ENCODE results near the gene DYRK1B. TPM values are rescaled to one million over a fixed set of nuclear protein-coding genes. Genes with fewer than 3 reads are reported as not detected.

DYRK1B gene
- total RNA-seq, 5 donors from 2014 or later (not counting 1 experiment from before 2014, with no cell fraction given): 18.9 to 38.4 (median 28.0) TPM

DNA sequence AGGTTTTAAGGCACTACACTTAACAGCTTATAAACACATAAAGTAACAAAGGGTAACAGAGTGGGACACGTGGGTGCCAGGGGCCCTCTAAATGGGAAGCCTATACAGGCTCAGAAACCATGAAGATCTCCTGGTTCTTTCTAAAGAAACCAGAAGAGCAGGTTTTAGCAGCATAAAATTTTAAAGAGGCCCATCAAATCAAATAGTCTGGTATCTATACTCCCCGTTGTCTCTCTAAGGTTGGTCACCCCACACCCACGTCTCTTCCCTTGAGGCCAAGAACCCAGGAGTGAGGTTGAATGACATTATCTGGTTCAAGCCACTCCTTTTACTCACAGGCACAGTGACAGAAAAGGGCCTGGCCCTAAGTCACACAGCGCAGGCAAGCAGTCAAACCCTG lies 4.6 kb upstream of the DYRK1B start:
- ATAC-seq (replicated peaks in 1 of 4) (no peak), DNase-seq (no peak)
- H3K36me3 Mint-ChIP-seq: peaks cover 27% of the 10 kb centered on the region

DNA sequence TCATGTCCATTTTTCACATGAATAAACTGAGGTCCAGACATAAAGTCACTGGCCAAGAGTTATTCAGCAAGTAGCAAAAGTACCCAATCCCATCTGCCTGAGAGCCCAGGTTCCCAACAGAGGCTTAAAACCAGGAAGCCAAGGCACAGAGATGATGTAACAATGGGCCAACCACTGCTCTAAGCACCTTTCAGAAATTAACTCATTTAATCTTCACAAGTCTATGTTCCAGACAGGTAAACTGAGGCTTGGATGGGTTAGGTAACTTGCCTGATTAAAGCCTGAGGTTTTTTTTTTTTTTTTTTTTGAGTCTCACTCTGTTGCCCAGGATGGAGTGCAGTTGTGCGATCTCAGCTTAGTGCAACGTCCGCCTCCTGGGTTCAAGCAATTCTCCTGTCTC lies 4.0 kb upstream of the DYRK1B start:
- no peaks in the 10 kb centered on the region for H3K9me3 ChIP-seq
- H3K27me3 ChIP-seq (replicated peaks in 1 of 2; ENCODE audit: control insufficient read depth in 2 of 2, extremely low read depth in 1 of 2, insufficient read depth in 2 of 2, low read length in 1 of 2): no peaks in the 10 kb centered on the region
- ChIA-PET POLR2A (no interaction called here), CTCF (no interaction called here)
- H3K4me1 ChIP-seq (ENCODE audit: control insufficient read depth in 1 of 2, extremely low read depth in 1 of 2, insufficient read depth in 2 of 2, low read length in 2 of 2): peaks cover 2 to 17% of the 10 kb centered on the region in 2 experiments
- Mint-ChIP-seq H3K27me3 (no peaks in the 10 kb centered on the region), H3K4me1 (peaks cover 26 to 30% (median 28%) of the 10 kb centered on the region in 3 donors), H3K36me3 (peaks cover 27% of the 10 kb centered on the region), H3K9me3 (no peaks in the 10 kb centered on the region), H3K27ac (no peak overlapping the region), H3K4me3 (no peak overlapping the region)
- no CpG with 5 or more reads among the region's 3 CpGs for WGBS (ENCODE audit: insufficient coverage)
- H3K4me3 ChIP-seq (ENCODE audit: control insufficient read depth in 1 of 2, extremely low read depth in 1 of 2, low read length in 1 of 2): no peak overlapping the region
- H3K27ac ChIP-seq (ENCODE audit: low read length): no peak overlapping the region
- peaks cover 30 to 65% of the 10 kb centered on the region in 2 donors for H3K36me3 ChIP-seq (ENCODE audit: control insufficient read depth in 2 of 2, extremely low read depth in 1 of 2, insufficient read depth in 1 of 2, low read length in 1 of 2)
- no peak for ATAC-seq (replicated peaks in 1 of 4)
- DNase-seq: no peak

More for the DNA sequence above, 4.6 kb upstream of the DYRK1B start:
- Histone ChIP-seq H3K27ac (ENCODE audit: low read length) (no peak overlapping the region), H3K4me3 (ENCODE audit: control insufficient read depth in 1 of 2, extremely low read depth in 1 of 2, low read length in 1 of 2) (no peak overlapping the region), H3K4me1 (ENCODE audit: control insufficient read depth in 1 of 2, extremely low read depth in 1 of 2, insufficient read depth in 2 of 2, low read length in 2 of 2) (peaks cover 2 to 19% of the 10 kb centered on the region in 2 experiments), H3K36me3 (ENCODE audit: control insufficient read depth in 2 of 2, extremely low read depth in 1 of 2, insufficient read depth in 1 of 2, low read length in 1 of 2) (peaks cover 30 to 65% of the 10 kb centered on the region in 2 donors), H3K27me3 (replicated peaks in 1 of 2; ENCODE audit: control insufficient read depth in 2 of 2, extremely low read depth in 1 of 2, insufficient read depth in 2 of 2, low read length in 1 of 2) (no peaks in the 10 kb centered on the region), H3K9me3 (no peaks in the 10 kb centered on the region)
- 100% methylated on average over 1 of the region's 4 CpGs for whole genome bisulfite sequencing (ENCODE audit: insufficient coverage)
- ChIA-PET CTCF (no interaction called here), POLR2A (interaction anchor here in 1 of 2 donors (0.5 kb wide), 1 partner anchor 68 kb away, joined by 3 read pairs; no protein-coding TSS in a partner anchor)
- H3K4me1 Mint-ChIP-seq: peaks cover 31 to 34% (median 33%) of the 10 kb centered on the region in 3 donors
- no peaks in the 10 kb centered on the region for H3K9me3 Mint-ChIP-seq
- no peaks in the 10 kb centered on the region for H3K27me3 Mint-ChIP-seq
- H3K27ac Mint-ChIP-seq: no peak overlapping the region
- no peak overlapping the region for H3K4me3 Mint-ChIP-seq

DNA sequence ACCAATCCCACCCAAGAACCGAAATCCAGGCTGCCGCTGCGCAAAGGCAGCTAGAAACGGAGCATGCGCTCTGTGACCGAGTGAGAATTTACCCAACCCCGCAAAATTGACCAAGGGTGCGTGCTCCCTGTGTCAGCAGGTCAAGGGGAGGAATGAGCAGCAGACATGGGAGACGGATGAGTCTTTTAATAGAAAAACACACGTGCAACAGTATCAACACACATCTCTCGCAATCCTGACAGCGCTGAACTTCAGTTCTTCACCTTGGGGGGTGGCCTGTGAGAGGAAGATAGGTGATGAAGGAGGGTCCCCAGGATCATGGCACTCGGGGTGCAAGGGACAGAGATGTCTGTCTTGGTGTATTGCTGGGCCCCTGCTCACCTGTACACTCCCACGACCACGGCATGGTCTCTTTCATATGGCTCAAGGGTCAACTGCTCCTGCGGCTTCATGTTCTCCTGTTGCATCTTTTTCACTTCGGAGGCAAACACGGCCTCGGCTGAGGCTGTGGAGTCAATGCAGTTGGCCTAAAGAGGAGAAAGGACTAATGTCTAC lies 402 bp upstream of the DYRK1B start:
- no peak for DNase-seq
- Mint-ChIP-seq H3K4me3 (peak overlapping the region; percentile 73 to 84 (median 75)), H3K4me1 (peaks cover 25 to 34% (median 33%) of the 10 kb centered on the region in 3 donors), H3K27me3 (no peaks in the 10 kb centered on the region), H3K9me3 (no peaks in the 10 kb centered on the region), H3K36me3 (peaks cover 38% of the 10 kb centered on the region), H3K27ac (peak overlapping the region; percentile 85 to 92)
- H3K4me3 ChIP-seq (ENCODE audit: control insufficient read depth in 1 of 2, extremely low read depth in 1 of 2, low read length in 1 of 2): peak overlapping the region in 1 of 2 donors; percentile 99
- CTCF ChIA-PET: interaction anchor here in 1 of 2 donors (0.6 to 1.7 kb wide), 8 partner anchors 10 to 1493 kb away, joined by 3 to 34 read pairs (median 6); partner anchors contain the start of genes C19orf47, FBL, PLD3 and PSMC4
- no peak for ATAC-seq (replicated peaks in 1 of 4)
- WGBS (ENCODE audit: insufficient coverage): 13% methylated on average over 8 of the region's 19 CpGs
- peaks cover 11 to 37% of the 10 kb centered on the region in 2 experiments for H3K4me1 ChIP-seq (ENCODE audit: control insufficient read depth in 1 of 2, extremely low read depth in 1 of 2, insufficient read depth in 2 of 2, low read length in 2 of 2)
- no peaks in the 10 kb centered on the region for H3K9me3 ChIP-seq
- no peaks in the 10 kb centered on the region for H3K27me3 ChIP-seq (replicated peaks in 1 of 2; ENCODE audit: control insufficient read depth in 2 of 2, extremely low read depth in 1 of 2, insufficient read depth in 2 of 2, low read length in 1 of 2)
- POLR2A ChIA-PET: interaction anchor here (0.7 to 1.7 kb wide), 4 partner anchors 10 to 1159 kb away, joined by 9 to 14 read pairs (median 10); partner anchors contain the start of genes FBL (in 1 of the 2) and PSMC4 (in 1 of the 2)
- peaks cover 24 to 71% of the 10 kb centered on the region in 2 donors for H3K36me3 ChIP-seq (ENCODE audit: control insufficient read depth in 2 of 2, extremely low read depth in 1 of 2, insufficient read depth in 1 of 2, low read length in 1 of 2)
- H3K27ac ChIP-seq (ENCODE audit: low read length): peak overlapping the region; percentile 66

DNA sequence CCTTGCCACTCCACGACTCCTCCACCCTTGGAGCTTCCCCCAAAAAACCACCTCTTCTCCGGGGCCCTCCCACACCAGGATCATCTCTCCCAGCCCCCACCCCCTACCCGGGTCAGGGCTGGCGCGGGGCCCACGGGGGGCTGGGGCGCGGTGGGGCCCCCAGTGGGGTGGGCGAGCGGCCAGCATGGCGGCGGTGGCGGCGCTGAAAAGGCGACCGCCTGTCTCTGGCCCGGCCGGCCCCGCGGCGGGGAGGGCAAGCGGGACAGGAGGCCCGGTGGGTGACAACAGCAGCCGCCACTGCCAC lies 850 bp downstream of the DYRK1B start:
- Mint-ChIP-seq H3K9me3 (no peaks in the 10 kb centered on the region), H3K4me1 (peaks cover 30 to 41% (median 34%) of the 10 kb centered on the region in 3 donors), H3K36me3 (peaks cover 41% of the 10 kb centered on the region), H3K27ac (peak overlapping the region; percentile 83 to 85), H3K27me3 (no peaks in the 10 kb centered on the region), H3K4me3 (peak overlapping the region; percentile 71 to 81 (median 75))
- H3K36me3 ChIP-seq (ENCODE audit: control insufficient read depth in 2 of 2, extremely low read depth in 1 of 2, insufficient read depth in 1 of 2, low read length in 1 of 2): peaks cover 19 to 70% of the 10 kb centered on the region in 2 donors
- peaks cover 11 to 49% of the 10 kb centered on the region in 2 experiments for H3K4me1 ChIP-seq (ENCODE audit: control insufficient read depth in 1 of 2, extremely low read depth in 1 of 2, insufficient read depth in 2 of 2, low read length in 2 of 2)
- no peaks in the 10 kb centered on the region for H3K27me3 ChIP-seq (replicated peaks in 1 of 2; ENCODE audit: control insufficient read depth in 2 of 2, extremely low read depth in 1 of 2, insufficient read depth in 2 of 2, low read length in 1 of 2)
- DNase-seq (peak in 1 of 35 experiments; percentile 16), ATAC-seq (replicated peaks in 1 of 4) (no peak)
- 2% methylated on average over 23 of the region's 24 CpGs for WGBS (ENCODE audit: insufficient coverage)
- peak overlapping the region; percentile 92 for H3K27ac ChIP-seq (ENCODE audit: low read length)
- H3K9me3 ChIP-seq: no peaks in the 10 kb centered on the region
- POLR2A ChIA-PET: interaction anchor here in 1 of 2 donors (0.6 to 1.7 kb wide), 4 partner anchors 12 to 454 kb away, joined by 3 to 14 read pairs (median 6); partner anchors contain the start of genes FBL and PSMC4
- peak overlapping the region; percentile 76 to 99 for H3K4me3 ChIP-seq (ENCODE audit: control insufficient read depth in 1 of 2, extremely low read depth in 1 of 2, low read length in 1 of 2)
- CTCF ChIA-PET: interaction anchor here in 1 of 2 donors (1.6 to 1.7 kb wide), 4 partner anchors 11 to 137 kb away, joined by 5 to 34 read pairs (median 13); partner anchors contain the start of genes FBL and PSMC4

DNA sequence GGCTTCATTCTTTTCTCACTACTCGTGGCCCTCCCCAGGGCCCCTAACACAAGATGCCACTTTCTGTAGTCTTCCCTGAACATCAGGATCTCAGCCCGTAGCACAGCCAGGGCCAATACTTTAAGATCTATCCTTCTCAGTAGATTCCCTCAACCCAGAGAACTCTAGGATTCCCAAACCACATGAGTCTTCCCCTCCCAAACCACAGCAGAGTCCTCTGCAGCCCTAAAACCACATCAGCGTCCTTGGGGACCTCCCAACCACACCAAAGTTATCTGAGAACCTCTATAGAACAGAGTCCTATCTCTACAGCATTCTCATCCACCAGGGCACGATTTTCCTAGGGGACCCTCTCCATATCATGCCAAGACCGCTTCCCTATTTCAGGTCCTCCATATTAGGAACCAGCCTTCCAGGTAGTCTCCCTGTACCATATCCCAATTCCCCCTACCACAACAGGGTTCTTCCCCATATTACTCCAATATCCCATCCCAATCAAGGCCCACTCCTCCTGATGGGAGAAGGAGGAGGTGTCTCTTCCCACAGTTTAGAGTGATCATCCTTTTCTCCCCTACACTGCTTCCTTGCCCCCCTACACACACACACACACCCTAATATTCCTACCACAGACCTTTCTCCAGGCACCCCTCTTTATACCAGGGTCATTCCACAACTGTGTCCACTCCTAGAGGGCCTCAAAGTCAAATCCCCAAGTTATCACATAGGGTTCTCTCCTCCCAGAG lies 1.4 kb downstream of the DYRK1B start:
- no peak for ATAC-seq (replicated peaks in 1 of 4)
- CTCF ChIA-PET: no interaction called here
- Histone ChIP-seq H3K4me1 (ENCODE audit: control insufficient read depth in 1 of 2, extremely low read depth in 1 of 2, insufficient read depth in 2 of 2, low read length in 2 of 2) (peaks cover 11 to 55% of the 10 kb centered on the region in 2 experiments), H3K27ac (ENCODE audit: low read length) (peak overlapping the region; percentile 92), H3K27me3 (replicated peaks in 1 of 2; ENCODE audit: control insufficient read depth in 2 of 2, extremely low read depth in 1 of 2, insufficient read depth in 2 of 2, low read length in 1 of 2) (no peaks in the 10 kb centered on the region), H3K4me3 (ENCODE audit: control insufficient read depth in 1 of 2, extremely low read depth in 1 of 2, low read length in 1 of 2) (peak overlapping the region; percentile 20 to 99), H3K9me3 (no peaks in the 10 kb centered on the region), H3K36me3 (ENCODE audit: control insufficient read depth in 2 of 2, extremely low read depth in 1 of 2, insufficient read depth in 1 of 2, low read length in 1 of 2) (peaks cover 20 to 70% of the 10 kb centered on the region in 2 donors)
- DNase-seq: peak in 1 of 35 experiments; percentile 54
- peak overlapping the region; percentile 71 to 81 (median 75) for H3K4me3 Mint-ChIP-seq
- H3K9me3 Mint-ChIP-seq: no peaks in the 10 kb centered on the region
- H3K36me3 Mint-ChIP-seq: peaks cover 45% of the 10 kb centered on the region
- H3K27me3 Mint-ChIP-seq: no peaks in the 10 kb centered on the region
- WGBS (ENCODE audit: insufficient coverage): 22% methylated on average over 3 of the region's 5 CpGs
- POLR2A ChIA-PET: no interaction called here
- peak overlapping the region; percentile 83 to 85 for H3K27ac Mint-ChIP-seq
- H3K4me1 Mint-ChIP-seq: peaks cover 30 to 41% (median 34%) of the 10 kb centered on the region in 3 donors

DNA sequence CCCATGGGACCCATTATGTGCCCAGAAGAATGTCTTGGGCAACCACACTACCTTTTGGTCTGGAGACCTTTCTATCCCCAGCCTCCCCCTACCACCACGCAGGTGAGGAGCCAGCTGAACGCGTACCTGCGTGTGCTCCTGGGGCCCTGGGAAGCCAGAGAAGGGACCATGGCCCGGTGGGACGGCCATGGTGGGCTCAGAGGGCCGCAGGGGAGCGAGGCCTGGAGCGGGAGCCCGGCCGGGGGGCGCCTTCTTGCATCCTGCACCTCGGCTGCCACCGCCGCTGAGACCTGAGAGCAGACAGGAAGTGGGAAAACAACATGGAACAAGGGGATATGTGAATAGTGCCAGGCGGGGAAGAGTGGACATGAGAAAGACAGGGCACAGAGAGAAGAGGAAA lies 2.3 kb downstream of the DYRK1B start:
- no peaks in the 10 kb centered on the region for H3K9me3 ChIP-seq
- DNase-seq (no peak), ATAC-seq (replicated peaks in 1 of 4) (no peak)
- Mint-ChIP-seq H3K27me3 (no peaks in the 10 kb centered on the region), H3K9me3 (no peaks in the 10 kb centered on the region), H3K4me3 (peak overlapping the region in 2 of 3 donors; percentile 75 to 81), H3K27ac (peak overlapping the region; percentile 83 to 85), H3K36me3 (peaks cover 41% of the 10 kb centered on the region), H3K4me1 (peaks cover 30 to 41% (median 34%) of the 10 kb centered on the region in 3 donors)
- no peaks in the 10 kb centered on the region for H3K27me3 ChIP-seq (replicated peaks in 1 of 2; ENCODE audit: control insufficient read depth in 2 of 2, extremely low read depth in 1 of 2, insufficient read depth in 2 of 2, low read length in 1 of 2)
- peaks cover 11 to 60% of the 10 kb centered on the region in 2 experiments for H3K4me1 ChIP-seq (ENCODE audit: control insufficient read depth in 1 of 2, extremely low read depth in 1 of 2, insufficient read depth in 2 of 2, low read length in 2 of 2)
- H3K36me3 ChIP-seq (ENCODE audit: control insufficient read depth in 2 of 2, extremely low read depth in 1 of 2, insufficient read depth in 1 of 2, low read length in 1 of 2): peaks cover 19 to 67% of the 10 kb centered on the region in 2 donors
- no peak overlapping the region for H3K4me3 ChIP-seq (ENCODE audit: control insufficient read depth in 1 of 2, extremely low read depth in 1 of 2, low read length in 1 of 2)
- H3K27ac ChIP-seq (ENCODE audit: low read length): peak overlapping the region; percentile 92
- CTCF ChIA-PET: interaction anchor here in 1 of 2 donors (0.6 kb wide), 1 partner anchor 1293 kb away, joined by 5 read pairs; no protein-coding TSS in a partner anchor
- POLR2A ChIA-PET: no interaction called here
- 98% methylated on average over 16 of the region's 16 CpGs for WGBS (ENCODE audit: insufficient coverage)

All from T-cell (primary cell).